ENCODE data around the gene C15orf40. TPM values are rescaled to one million over a fixed set of nuclear protein-coding genes. Genes with fewer than 3 reads are reported as not detected.

The C15orf40 gene
- total RNA-seq, 2 experiments from 2014 or later: 25.2 to 31.0 TPM

GRCh38 chr15:82993144-82993543 is 18.3 kb downstream of the C15orf40 start:
- POLR2A ChIA-PET: no interaction called here

GRCh38 chr15:82992436-82992998 is 18.9 kb downstream of the C15orf40 start:
- H3K9me3 Mint-ChIP-seq (ENCODE audit: insufficient read depth): no peaks in the 10 kb centered on the region
- H3K27ac Mint-ChIP-seq: no peak overlapping the region
- ChIA-PET POLR2A (no interaction called here), CTCF (interaction anchor here (0.6 to 1.5 kb wide), 3 partner anchors 37 to 461 kb away, joined by 3 to 6 read pairs (median 5); no protein-coding TSS in a partner anchor)
- H3K4me3 Mint-ChIP-seq: no peak overlapping the region
- no peaks in the 10 kb centered on the region for H3K27me3 Mint-ChIP-seq (ENCODE audit: low read depth)
- ATAC-seq (no peak), DNase-seq (no peak)
- H3K4me1 Mint-ChIP-seq (ENCODE audit: low read depth): peaks cover 14% of the 10 kb centered on the region
- H3K36me3 Mint-ChIP-seq (ENCODE audit: low read depth): peaks cover 29% of the 10 kb centered on the region

More at GRCh38 chr15:82993144-82993543, 18.3 kb downstream of the C15orf40 start:
- DNase-seq (no peak), ATAC-seq (no peak)
- Mint-ChIP-seq H3K9me3 (ENCODE audit: insufficient read depth) (no peaks in the 10 kb centered on the region), H3K36me3 (ENCODE audit: low read depth) (peaks cover 24% of the 10 kb centered on the region), H3K27ac (no peak overlapping the region), H3K4me3 (no peak overlapping the region), H3K4me1 (ENCODE audit: low read depth) (peaks cover 10% of the 10 kb centered on the region), H3K27me3 (ENCODE audit: low read depth) (no peaks in the 10 kb centered on the region)
- CTCF ChIA-PET: interaction anchor here (1.4 to 1.5 kb wide), 2 partner anchors 143 to 462 kb away, joined by 5 to 6 read pairs; no protein-coding TSS in a partner anchor

- ChIA-PET POLR2A (interaction anchor here (0.5 to 2.0 kb wide), 14 partner anchors 9 to 446 kb away, joined by 3 to 10 read pairs (median 4); partner anchors contain the start of genes C15orf40, RPS17 and WHAMM), CTCF (interaction anchor here (0.7 to 3.8 kb wide), 8 partner anchors 13 to 456 kb away, joined by 3 to 28 read pairs (median 5); partner anchors contain the start of genes C15orf40 and RPS17)
- peaks cover 36% of the 10 kb centered on the region for H3K4me1 Mint-ChIP-seq (ENCODE audit: low read depth)
- ATAC-seq (no peak), DNase-seq (peak; percentile 57)
- no peaks in the 10 kb centered on the region for H3K27me3 Mint-ChIP-seq (ENCODE audit: low read depth)
- H3K4me3 Mint-ChIP-seq: peak overlapping the region; percentile 98
- peaks cover 41% of the 10 kb centered on the region for H3K36me3 Mint-ChIP-seq (ENCODE audit: low read depth)
- no peaks in the 10 kb centered on the region for H3K9me3 Mint-ChIP-seq (ENCODE audit: insufficient read depth)
- H3K27ac Mint-ChIP-seq: peak overlapping the region; percentile 97
Observed at GRCh38 chr15:82986442-82986780, 25.0 kb downstream of the C15orf40 start.

- DNase-seq (peak; percentile 95), ATAC-seq (peak; percentile 93)
- Mint-ChIP-seq H3K36me3 (ENCODE audit: low read depth) (peaks cover 39% of the 10 kb centered on the region), H3K9me3 (ENCODE audit: insufficient read depth) (no peaks in the 10 kb centered on the region), H3K27me3 (ENCODE audit: low read depth) (no peaks in the 10 kb centered on the region), H3K4me3 (peak within 1 kb of the TSS; percentile 98), H3K4me1 (ENCODE audit: low read depth) (peaks cover 36% of the 10 kb centered on the region), H3K27ac (peak within 1 kb of the TSS; percentile 97)
- CTCF ChIA-PET: interaction anchor here (0.7 to 3.8 kb wide), 7 partner anchors 14 to 455 kb away, joined by 3 to 28 read pairs (median 4); partner anchors contain the start of genes C15orf40 and RPS17
- POLR2A ChIA-PET: interaction anchor here (0.5 to 2.0 kb wide), 15 partner anchors 9 to 445 kb away, joined by 3 to 10 read pairs (median 3); partner anchors contain the start of genes C15orf40, RPS17 and WHAMM
Observed at GRCh38 chr15:82985688-82986441, 25.6 kb downstream of the C15orf40 start, which contains the start of gene RAMAC. RAMAC (plus strand) TSS chr15:82986210; CDS start chr15:82989019, 2,809 bp downstream.

GRCh38 chr15:82980981-82981380 is 30.5 kb downstream of the C15orf40 start:
- CTCF ChIA-PET: no interaction called here
- no peaks in the 10 kb centered on the region for H3K27me3 Mint-ChIP-seq (ENCODE audit: low read depth)
- peaks cover 8% of the 10 kb centered on the region for H3K36me3 Mint-ChIP-seq (ENCODE audit: low read depth)
- H3K9me3 Mint-ChIP-seq (ENCODE audit: insufficient read depth): no peaks in the 10 kb centered on the region
- POLR2A ChIA-PET: no interaction called here
- H3K27ac Mint-ChIP-seq: no peak overlapping the region
- peaks cover 14% of the 10 kb centered on the region for H3K4me1 Mint-ChIP-seq (ENCODE audit: low read depth)
- no peak for DNase-seq
- no peak overlapping the region for H3K4me3 Mint-ChIP-seq
- no peak for ATAC-seq

GRCh38 chr15:82979726-82980125 is 31.7 kb downstream of the C15orf40 start:
- Mint-ChIP-seq H3K9me3 (ENCODE audit: insufficient read depth) (no peaks in the 10 kb centered on the region), H3K27ac (no peak overlapping the region), H3K36me3 (ENCODE audit: low read depth) (peaks cover 7% of the 10 kb centered on the region), H3K4me3 (no peak overlapping the region), H3K27me3 (ENCODE audit: low read depth) (no peaks in the 10 kb centered on the region), H3K4me1 (ENCODE audit: low read depth) (peaks cover 4% of the 10 kb centered on the region)
- CTCF ChIA-PET: interaction anchor here (0.7 to 1.9 kb wide), 2 partner anchors 21 to 130 kb away, joined by 3 to 4 read pairs; no protein-coding TSS in a partner anchor
- no peak for DNase-seq
- ATAC-seq: no peak
- POLR2A ChIA-PET: no interaction called here

- ATAC-seq (no peak), DNase-seq (no peak)
- POLR2A ChIA-PET: no interaction called here
- CTCF ChIA-PET: interaction anchor here (1.9 kb wide), 1 partner anchor 129 kb away, joined by 4 read pairs; no protein-coding TSS in a partner anchor
- H3K36me3 Mint-ChIP-seq (ENCODE audit: low read depth): peaks cover 5% of the 10 kb centered on the region
- no peak overlapping the region for H3K4me3 Mint-ChIP-seq
- no peak overlapping the region for H3K27ac Mint-ChIP-seq
- no peaks in the 10 kb centered on the region for H3K9me3 Mint-ChIP-seq (ENCODE audit: insufficient read depth)
- H3K27me3 Mint-ChIP-seq (ENCODE audit: low read depth): no peaks in the 10 kb centered on the region
- H3K4me1 Mint-ChIP-seq (ENCODE audit: low read depth): peaks cover 2% of the 10 kb centered on the region
Observed at GRCh38 chr15:82978438-82978837, 33.0 kb downstream of the C15orf40 start.

GRCh38 chr15:82977076-82977475 is 34.4 kb downstream of the C15orf40 start:
- no peaks in the 10 kb centered on the region for H3K27me3 Mint-ChIP-seq (ENCODE audit: low read depth)
- POLR2A ChIA-PET: interaction anchor here (2.1 kb wide), 1 partner anchor 8 kb away, joined by 6 read pairs; the partner anchor contains the start of gene RAMAC
- no peak overlapping the region for H3K4me3 Mint-ChIP-seq

GRCh38 chr15:82972990-82973389 is 38.4 kb downstream of the C15orf40 start:
- POLR2A ChIA-PET: interaction anchor here (0.9 kb wide), 1 partner anchor 13 kb away, joined by 3 read pairs; the partner anchor contains the start of gene RAMAC
- H3K36me3 Mint-ChIP-seq (ENCODE audit: low read depth): no peaks in the 10 kb centered on the region
- no peaks in the 10 kb centered on the region for H3K9me3 Mint-ChIP-seq (ENCODE audit: insufficient read depth)
- DNase-seq: no peak
- peaks cover 7% of the 10 kb centered on the region for H3K27me3 Mint-ChIP-seq (ENCODE audit: low read depth)
- ATAC-seq: no peak
- no peak overlapping the region for H3K4me3 Mint-ChIP-seq
- peaks cover 15% of the 10 kb centered on the region for H3K4me1 Mint-ChIP-seq (ENCODE audit: low read depth)
- no peak overlapping the region for H3K27ac Mint-ChIP-seq
- CTCF ChIA-PET: no interaction called here

More at GRCh38 chr15:82977076-82977475, 34.4 kb downstream of the C15orf40 start:
- Mint-ChIP-seq H3K36me3 (ENCODE audit: low read depth) (peaks cover 2% of the 10 kb centered on the region), H3K27ac (no peak overlapping the region), H3K4me1 (ENCODE audit: low read depth) (peaks cover 7% of the 10 kb centered on the region), H3K9me3 (ENCODE audit: insufficient read depth) (no peaks in the 10 kb centered on the region)
- CTCF ChIA-PET: interaction anchor here (0.8 kb wide), 1 partner anchor 23 kb away, joined by 3 read pairs; no protein-coding TSS in a partner anchor
- no peak for ATAC-seq
- no peak for DNase-seq

GRCh38 chr15:82971218-82971984 is 40.0 kb downstream of the C15orf40 start:
- Mint-ChIP-seq H3K36me3 (ENCODE audit: low read depth) (peaks cover 3% of the 10 kb centered on the region), H3K27me3 (ENCODE audit: low read depth) (peaks cover 9% of the 10 kb centered on the region), H3K4me3 (no peak overlapping the region), H3K27ac (no peak overlapping the region), H3K4me1 (ENCODE audit: low read depth) (peaks cover 28% of the 10 kb centered on the region), H3K9me3 (ENCODE audit: insufficient read depth) (no peaks in the 10 kb centered on the region)
- CTCF ChIA-PET: interaction anchor here (1.3 kb wide), 1 partner anchor 121 kb away, joined by 7 read pairs; no protein-coding TSS in a partner anchor
- no peak for DNase-seq
- POLR2A ChIA-PET: no interaction called here
- no peak for ATAC-seq

- Mint-ChIP-seq H3K9me3 (ENCODE audit: insufficient read depth) (no peaks in the 10 kb centered on the region), H3K27ac (no peak overlapping the region), H3K4me1 (ENCODE audit: low read depth) (peaks cover 35% of the 10 kb centered on the region), H3K4me3 (no peak overlapping the region), H3K27me3 (ENCODE audit: low read depth) (peaks cover 9% of the 10 kb centered on the region), H3K36me3 (ENCODE audit: low read depth) (peaks cover 3% of the 10 kb centered on the region)
- ChIA-PET CTCF (interaction anchor here (1.3 kb wide), 1 partner anchor 121 kb away, joined by 7 read pairs; no protein-coding TSS in a partner anchor), POLR2A (no interaction called here)
- DNase-seq: no peak
- ATAC-seq: no peak
Observed at GRCh38 chr15:82970696-82971095, 40.7 kb downstream of the C15orf40 start.
